Adrenal gland (tissue), 5 donors: Measurements from ENCODE around the gene EZR.

ENCODE experiments used
- CTCF ChIP-seq, 6 experiments: fragments of 450-650 bp in 4 of 6; fragments of 200-600 bp in 2 of 6; sonication (generic) in 1 of 6; IDR thresholded peaks; 1 replicate in 5 of 6; 2 replicates in 1 of 6; pipeline versions ENCODE4 v1.5.1 to v1.8.0; 2016 to 2021; ENCODE audit warnings: antibody characterized with exemption in 6 of 6, mild to moderate bottlenecking in 2 of 6, moderate library complexity in 1 of 6
- POLR2A ChIP-seq, 2 donors: fragments of 450-650 bp; IDR thresholded peaks; one replicate each; pipeline ENCODE4 v1.6.1; 2017; ENCODE audit warnings: antibody characterized with exemption in 2 of 2, mild to moderate bottlenecking in 2 of 2, moderate library complexity in 1 of 2
- donor health status: DM: no; HTN: no; CAD: no.

GRCh38 chr6:158769234-158769770 is 49.9 kb downstream of the EZR start:
- TF ChIP-seq CTCF (IDR thresholded peaks at IDR 0.05): no peak
- TF ChIP-seq POLR2A (IDR thresholded peaks at IDR 0.05): no peak
